Measurements from ENCODE around the gene NCAPG2. TPM values are rescaled to one million over a fixed set of nuclear protein-coding genes. Genes with fewer than 3 reads are reported as not detected.

NCAPG2 gene
- polyA plus RNA-seq, 1 experiment, result 14.8 TPM

DNA sequence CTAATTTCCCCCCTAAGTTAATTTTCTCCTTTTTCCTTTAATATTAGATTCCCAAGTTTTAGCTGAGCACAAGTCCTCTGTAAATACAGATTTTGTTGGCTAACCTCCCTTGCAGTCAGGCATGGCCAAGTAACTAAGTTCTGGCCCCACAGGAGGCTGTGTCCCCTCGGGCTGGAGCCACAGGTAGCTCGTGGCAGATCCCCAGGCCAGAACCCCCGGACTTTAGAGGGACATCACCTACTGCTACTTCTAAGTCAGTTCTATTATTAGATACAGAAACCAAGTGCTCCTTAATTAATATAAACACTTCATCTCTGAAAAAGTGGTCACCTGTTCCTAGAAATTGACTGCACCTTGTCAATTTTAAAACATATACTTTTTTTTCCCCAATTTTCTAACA, 46.1 kb upstream of the NCAPG2 start:
- no peak for DNase-seq (ENCODE audit: low read depth, low spot score)
- CTCF ChIA-PET, result interaction anchor here (1.0 kb wide), 1 partner anchor 157 kb away, joined by 3 read pairs; no protein-coding TSS in a partner anchor
- no peak overlapping the region for H3K4me3 ChIP-seq (ENCODE audit: low read depth, low read length)
- no peaks in the 10 kb centered on the region for H3K27me3 ChIP-seq (ENCODE audit: control insufficient read depth, insufficient read depth, low read length)
- TF ChIP-seq, protein P1, sequence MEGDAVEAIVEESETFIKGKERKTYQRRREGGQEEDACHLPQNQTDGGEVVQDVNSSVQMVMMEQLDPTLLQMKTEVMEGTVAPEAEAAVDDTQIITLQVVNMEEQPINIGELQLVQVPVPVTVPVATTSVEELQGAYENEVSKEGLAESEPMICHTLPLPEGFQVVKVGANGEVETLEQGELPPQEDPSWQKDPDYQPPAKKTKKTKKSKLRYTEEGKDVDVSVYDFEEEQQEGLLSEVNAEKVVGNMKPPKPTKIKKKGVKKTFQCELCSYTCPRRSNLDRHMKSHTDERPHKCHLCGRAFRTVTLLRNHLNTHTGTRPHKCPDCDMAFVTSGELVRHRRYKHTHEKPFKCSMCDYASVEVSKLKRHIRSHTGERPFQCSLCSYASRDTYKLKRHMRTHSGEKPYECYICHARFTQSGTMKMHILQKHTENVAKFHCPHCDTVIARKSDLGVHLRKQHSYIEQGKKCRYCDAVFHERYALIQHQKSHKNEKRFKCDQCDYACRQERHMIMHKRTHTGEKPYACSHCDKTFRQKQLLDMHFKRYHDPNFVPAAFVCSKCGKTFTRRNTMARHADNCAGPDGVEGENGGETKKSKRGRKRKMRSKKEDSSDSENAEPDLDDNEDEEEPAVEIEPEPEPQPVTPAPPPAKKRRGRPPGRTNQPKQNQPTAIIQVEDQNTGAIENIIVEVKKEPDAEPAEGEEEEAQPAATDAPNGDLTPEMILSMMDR (IDR thresholded peaks at IDR 0.05; ENCODE audit: low read depth, low read length), result no peak
- no peak overlapping the region for H3K27ac ChIP-seq (ENCODE audit: low read depth, low read length)
- POLR2A ChIA-PET, result no interaction called here
- no peaks in the 10 kb centered on the region for H3K9me3 ChIP-seq (ENCODE audit: control insufficient read depth, insufficient read depth, low read length)

DNA sequence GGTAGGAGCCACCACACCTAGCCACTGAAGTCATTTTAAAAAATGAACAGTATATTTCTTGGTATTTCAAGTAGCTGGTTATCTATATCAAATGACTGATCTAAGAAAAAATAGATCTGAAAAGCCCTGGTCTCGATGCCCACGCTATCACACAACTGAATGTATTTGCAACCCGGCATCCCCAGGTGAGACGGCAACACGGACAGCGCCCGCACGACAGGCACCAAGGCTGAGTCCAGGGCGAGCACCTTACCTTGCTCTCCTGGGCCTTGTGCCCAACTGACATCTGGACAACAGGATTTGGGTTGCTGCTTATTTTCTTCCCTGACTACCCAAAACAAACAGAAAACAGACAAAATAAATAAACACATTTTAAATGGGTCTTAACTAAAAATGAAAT, 44.8 kb upstream of the NCAPG2 start:
- CTCF ChIA-PET, result no interaction called here

DNA sequence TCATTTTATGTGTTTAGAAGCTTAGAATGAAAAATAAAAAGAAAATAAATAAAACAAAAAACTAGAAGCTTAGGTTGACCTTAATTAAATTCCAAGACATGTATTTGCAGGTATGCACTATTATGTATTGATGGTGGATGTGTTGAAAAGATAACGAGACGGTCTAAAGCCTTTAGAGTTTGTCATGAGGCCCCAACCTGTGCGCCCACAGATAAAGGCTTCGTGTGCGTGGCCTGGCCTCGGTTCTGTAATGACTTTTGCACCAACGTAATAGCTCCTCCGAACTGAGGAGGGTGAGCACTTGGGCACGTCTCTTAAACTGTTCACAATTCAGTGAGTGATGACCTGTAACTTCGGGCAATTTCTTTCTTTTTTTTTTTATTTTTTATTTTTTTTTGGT, 43.7 kb upstream of the NCAPG2 start:
- CTCF ChIA-PET, result no interaction called here

More for the DNA sequence above, 44.8 kb upstream of the NCAPG2 start:
- no peak overlapping the region for H3K4me3 ChIP-seq (ENCODE audit: low read depth, low read length)
- H3K9me3 ChIP-seq (ENCODE audit: control insufficient read depth, insufficient read depth, low read length), result no peaks in the 10 kb centered on the region
- POLR2A ChIA-PET, result no interaction called here
- DNase-seq (ENCODE audit: low read depth, low spot score), result no peak
- H3K27ac ChIP-seq (ENCODE audit: low read depth, low read length), result no peak overlapping the region
- no peaks in the 10 kb centered on the region for H3K27me3 ChIP-seq (ENCODE audit: control insufficient read depth, insufficient read depth, low read length)
- TF ChIP-seq, protein P1 (IDR thresholded peaks at IDR 0.05; ENCODE audit: low read depth, low read length), result no peak

DNA sequence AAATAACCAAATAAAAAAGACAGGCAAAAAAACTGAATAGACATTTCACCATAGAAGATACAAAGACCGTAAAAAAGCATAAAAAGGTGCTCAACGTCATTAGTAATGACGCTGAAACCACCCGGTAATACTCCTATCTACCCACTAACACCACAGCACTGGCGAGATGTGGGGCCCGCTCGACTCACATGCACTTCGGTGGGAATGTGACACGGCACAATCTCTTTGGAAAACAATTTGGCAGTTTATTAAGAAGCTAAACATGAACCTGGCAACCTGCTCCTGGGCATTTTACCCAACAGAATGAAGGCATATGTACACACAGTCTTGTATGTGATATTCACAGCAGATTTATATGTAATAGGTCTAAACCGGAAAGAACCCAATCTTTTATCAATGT, 42.8 kb upstream of the NCAPG2 start:
- POLR2A ChIA-PET, result no interaction called here
- CTCF ChIA-PET, result no interaction called here
- TF ChIP-seq, protein P1 (IDR thresholded peaks at IDR 0.05; ENCODE audit: low read depth, low read length), result no peak

More for the DNA sequence above, 43.7 kb upstream of the NCAPG2 start:
- Histone ChIP-seq H3K27ac (ENCODE audit: low read depth, low read length) (no peak overlapping the region), H3K27me3 (ENCODE audit: control insufficient read depth, insufficient read depth, low read length) (no peaks in the 10 kb centered on the region), H3K4me3 (ENCODE audit: low read depth, low read length) (no peak overlapping the region), H3K9me3 (ENCODE audit: control insufficient read depth, insufficient read depth, low read length) (no peaks in the 10 kb centered on the region; the same call in 1 of the 2 replicates)
- DNase-seq (ENCODE audit: low read depth, low spot score), result no peak
- POLR2A ChIA-PET, result no interaction called here
- TF ChIP-seq, protein P1 (IDR thresholded peaks at IDR 0.05; ENCODE audit: low read depth, low read length), result no peak

DNA sequence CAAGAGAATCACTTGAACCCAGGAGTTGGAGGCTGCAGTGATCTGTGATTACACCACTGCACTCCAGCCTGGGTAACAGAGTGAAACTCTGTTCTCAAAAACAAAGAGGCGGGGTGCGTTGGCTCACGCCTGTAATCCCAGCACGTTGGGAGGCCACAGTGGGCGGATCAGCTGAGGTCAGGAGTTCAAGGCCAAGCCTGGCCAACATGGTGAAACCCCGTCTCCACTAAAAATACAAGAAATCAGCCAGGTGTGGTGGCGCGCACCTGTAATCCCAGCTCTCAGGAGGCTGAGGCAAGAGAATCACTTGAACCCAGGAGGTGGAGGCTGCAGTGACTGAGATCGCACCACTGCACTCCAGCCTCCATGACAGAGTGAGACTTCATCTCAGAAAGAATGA, 42.4 kb upstream of the NCAPG2 start:
- Histone ChIP-seq H3K4me3 (ENCODE audit: low read depth, low read length) (no peak overlapping the region), H3K9me3 (ENCODE audit: control insufficient read depth, insufficient read depth, low read length) (no peaks in the 10 kb centered on the region; the same call in 1 of the 2 replicates), H3K27ac (ENCODE audit: low read depth, low read length) (no peak overlapping the region), H3K27me3 (ENCODE audit: control insufficient read depth, insufficient read depth, low read length) (no peaks in the 10 kb centered on the region)
- no peak for DNase-seq (ENCODE audit: low read depth, low spot score)
- POLR2A ChIA-PET, result interaction anchor here (0.7 kb wide), 1 partner anchor 12 kb away, joined by 3 read pairs; no protein-coding TSS in a partner anchor
- CTCF ChIA-PET, result no interaction called here
- TF ChIP-seq, protein P1 (IDR thresholded peaks at IDR 0.05; ENCODE audit: low read depth, low read length), result no peak

More for the DNA sequence above, 42.8 kb upstream of the NCAPG2 start:
- DNase-seq (ENCODE audit: low read depth, low spot score), result no peak
- Histone ChIP-seq H3K27me3 (ENCODE audit: control insufficient read depth, insufficient read depth, low read length) (no peaks in the 10 kb centered on the region), H3K9me3 (ENCODE audit: control insufficient read depth, insufficient read depth, low read length) (no peaks in the 10 kb centered on the region; the same call in 1 of the 2 replicates), H3K4me3 (ENCODE audit: low read depth, low read length) (no peak overlapping the region), H3K27ac (ENCODE audit: low read depth, low read length) (no peak overlapping the region)

All from AG04450 (cell line).